Mesodermal cell (in vitro differentiated cells): ENCODE results near the gene QPCT.

Experiments
- H3K27ac ChIP-seq: 2 replicates; pipeline ENCODE4 v1.7.0; 2013; ENCODE audit warnings: mild to moderate bottlenecking, low read depth, low read length, moderate library complexity; ENCODE audit not compliant: severe bottlenecking
- H3K36me3 ChIP-seq: 2 replicates; pipeline ENCODE4 v1.7.1; 2013; ENCODE audit warnings: mild to moderate bottlenecking, low read length, moderate library complexity; ENCODE audit not compliant: control insufficient read depth, insufficient read depth
- H3K4me1 ChIP-seq: one replicate; pipeline ENCODE4 v1.7.1; 2013; ENCODE audit warnings: mild to moderate bottlenecking, low read length; ENCODE audit not compliant: insufficient read depth, control insufficient read depth, poor library complexity, severe bottlenecking
- H3K4me3 ChIP-seq: 2 replicates; pipeline ENCODE4 v1.7.0; 2013; ENCODE audit warnings: low read length, control low read depth, mild to moderate bottlenecking; ENCODE audit not compliant: insufficient read depth, poor library complexity, severe bottlenecking; ENCODE audit errors: extremely low read depth
- H3K9me3 ChIP-seq: 2 replicates; pipeline ENCODE4 v1.7.1; 2013; ENCODE audit warnings: mild to moderate bottlenecking, low read length, moderate library complexity; ENCODE audit not compliant: control insufficient read depth
- WGBS, 2 experiments: methylation state at CpG; one replicate each; pipeline ENCODE4 v1.1.5; 2013; ENCODE audit warnings: missing lambda C conversion rate in 2 of 2; ENCODE audit not compliant: insufficient coverage in 2 of 2; 5-methylcytosine and 5-hydroxymethylcytosine counted together

Gene QPCT

DNA sequence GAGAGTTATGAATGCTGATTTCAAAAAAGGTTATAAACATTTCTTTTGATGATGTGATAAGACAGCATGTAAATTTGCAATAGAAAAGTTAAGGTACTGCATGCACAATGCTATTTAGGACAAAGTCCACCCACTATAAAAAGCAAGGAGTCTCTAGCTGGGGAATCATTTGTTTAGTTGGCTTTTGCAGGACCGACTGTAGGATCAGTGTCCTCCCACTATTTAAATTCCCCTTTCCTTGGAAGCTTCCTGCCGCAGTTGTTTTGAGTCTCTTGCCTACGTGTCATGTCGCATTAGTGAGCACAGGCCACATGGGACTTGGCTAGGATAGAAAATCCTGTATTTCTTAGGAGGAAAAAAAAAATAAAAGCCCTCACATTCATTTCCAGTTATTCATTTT, 13.1 kb downstream of the QPCT start:
- Histone ChIP-seq H3K4me3 (no peak overlapping the region), H3K9me3 (no peaks in the 10 kb centered on the region), H3K36me3 (no peaks in the 10 kb centered on the region), H3K27ac (no peak overlapping the region), H3K4me1 (no peaks in the 10 kb centered on the region)
- WGBS, 2 experiments: 50% methylated on average over 1 of the region's 4 CpGs; no CpG with 5 or more reads in 1 of the 2 experiments

DNA sequence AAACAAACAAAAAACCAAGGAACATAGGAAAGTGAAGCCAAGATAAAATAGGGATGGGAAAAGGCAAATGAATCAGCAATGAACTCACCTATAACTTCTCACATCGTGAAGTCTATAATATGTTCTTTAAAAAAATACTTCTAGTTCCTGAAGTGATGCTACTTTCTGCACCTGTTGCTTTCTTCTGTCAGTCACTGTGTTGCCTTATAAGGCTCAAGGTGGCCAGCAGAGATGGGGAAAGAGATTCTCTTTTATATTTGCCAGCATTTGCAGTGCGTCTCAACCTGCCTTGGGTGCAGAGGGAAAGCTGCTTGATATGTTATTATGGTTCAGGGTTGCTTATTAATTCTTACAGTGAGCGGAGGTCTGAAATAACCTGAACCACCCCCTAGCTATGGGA, 14.0 kb downstream of the QPCT start:
- no peak overlapping the region for H3K4me3 ChIP-seq
- WGBS, 2 experiments: 100% methylated on average over 2 of the region's 3 CpGs; no CpG with 5 or more reads in 1 of the 2 experiments
- H3K4me1 ChIP-seq: no peaks in the 10 kb centered on the region
- no peaks in the 10 kb centered on the region for H3K9me3 ChIP-seq
- H3K27ac ChIP-seq: no peak overlapping the region
- no peaks in the 10 kb centered on the region for H3K36me3 ChIP-seq

- no peak overlapping the region for H3K4me3 ChIP-seq
- no peaks in the 10 kb centered on the region for H3K4me1 ChIP-seq
- no peak overlapping the region for H3K27ac ChIP-seq
- no peaks in the 10 kb centered on the region for H3K36me3 ChIP-seq
- WGBS, 2 experiments: 93 to 100% methylated on average over 1 of the region's 3 CpGs
- H3K9me3 ChIP-seq: no peaks in the 10 kb centered on the region
Measured at GRCh38 chr2:37361216-37361815, 16.9 kb downstream of the QPCT start.

GRCh38 chr2:37361994-37362698, 17.7 kb downstream of the QPCT start:
- Histone ChIP-seq H3K4me1 (no peaks in the 10 kb centered on the region), H3K27ac (no peak overlapping the region), H3K9me3 (no peaks in the 10 kb centered on the region), H3K36me3 (no peaks in the 10 kb centered on the region), H3K4me3 (no peak overlapping the region)
- 96 to 97% methylated on average over 6 of the region's 9 CpGs for WGBS, 2 experiments

GRCh38 chr2:37364351-37364750, 19.9 kb downstream of the QPCT start:
- no peak overlapping the region for H3K27ac ChIP-seq
- no peaks in the 10 kb centered on the region for H3K9me3 ChIP-seq
- 93% methylated on average over 4 of the region's 6 CpGs for WGBS, 2 experiments

DNA sequence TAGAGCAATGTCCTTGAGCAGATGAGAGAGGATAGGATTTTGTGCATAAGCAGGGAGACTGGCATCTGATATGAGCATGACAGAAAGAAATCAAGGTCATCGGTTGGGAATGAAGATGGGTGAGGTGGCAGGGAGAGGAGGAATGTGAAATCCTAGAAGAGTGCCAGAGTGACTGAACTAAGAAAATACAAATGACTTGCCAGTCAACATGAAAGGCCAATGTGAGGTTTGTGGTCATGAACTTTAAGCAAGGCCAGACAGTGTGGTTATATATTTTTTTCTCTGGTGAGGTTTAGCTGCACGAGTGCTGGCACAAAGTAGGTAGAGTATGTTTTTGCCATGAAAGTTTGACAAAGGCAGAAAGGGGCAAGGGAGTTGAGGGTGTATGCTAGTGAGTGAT, 21.2 kb downstream of the QPCT start:
- Histone ChIP-seq H3K36me3 (no peaks in the 10 kb centered on the region), H3K27ac (no peak overlapping the region), H3K4me3 (no peak overlapping the region), H3K4me1 (no peaks in the 10 kb centered on the region), H3K9me3 (no peaks in the 10 kb centered on the region)
- 95% methylated on average over 2 of the region's 2 CpGs for WGBS, 2 experiments

More at GRCh38 chr2:37364351-37364750, 19.9 kb downstream of the QPCT start:
- Histone ChIP-seq H3K4me1 (no peaks in the 10 kb centered on the region), H3K4me3 (no peak overlapping the region), H3K36me3 (no peaks in the 10 kb centered on the region)

GRCh38 chr2:37366773-37367172, 22.3 kb downstream of the QPCT start:
- H3K9me3 ChIP-seq: no peaks in the 10 kb centered on the region
- no peak overlapping the region for H3K27ac ChIP-seq
- no peak overlapping the region for H3K4me3 ChIP-seq
- H3K4me1 ChIP-seq: no peaks in the 10 kb centered on the region
- WGBS, 2 experiments: 81 to 83% methylated on average over 2 to 3 of the region's 4 CpGs
- no peaks in the 10 kb centered on the region for H3K36me3 ChIP-seq

DNA sequence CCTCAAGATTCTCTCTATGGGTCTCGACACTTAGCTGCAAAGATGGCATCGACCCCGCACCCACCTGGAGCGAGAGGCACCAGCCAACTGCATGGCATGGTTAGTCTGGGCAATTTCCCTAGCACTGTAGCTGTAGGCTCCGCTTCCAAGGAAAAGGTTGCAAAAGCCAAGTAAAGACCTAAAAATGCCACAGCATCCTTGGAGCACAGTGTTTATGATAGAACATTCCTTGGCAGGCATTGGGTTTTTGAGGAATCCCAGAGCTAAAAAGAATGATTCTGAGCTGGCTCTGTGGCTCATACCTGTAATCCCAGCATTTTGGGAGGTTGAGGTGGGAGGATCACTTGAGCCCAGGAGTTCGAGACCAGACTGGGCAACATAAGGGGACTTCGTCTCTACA, 22.9 kb downstream of the QPCT start:
- 88 to 96% methylated on average over 5 to 6 of the region's 7 CpGs for WGBS, 2 experiments
- Histone ChIP-seq H3K9me3 (no peaks in the 10 kb centered on the region), H3K36me3 (no peaks in the 10 kb centered on the region), H3K27ac (no peak overlapping the region), H3K4me1 (no peaks in the 10 kb centered on the region), H3K4me3 (no peak overlapping the region)

DNA sequence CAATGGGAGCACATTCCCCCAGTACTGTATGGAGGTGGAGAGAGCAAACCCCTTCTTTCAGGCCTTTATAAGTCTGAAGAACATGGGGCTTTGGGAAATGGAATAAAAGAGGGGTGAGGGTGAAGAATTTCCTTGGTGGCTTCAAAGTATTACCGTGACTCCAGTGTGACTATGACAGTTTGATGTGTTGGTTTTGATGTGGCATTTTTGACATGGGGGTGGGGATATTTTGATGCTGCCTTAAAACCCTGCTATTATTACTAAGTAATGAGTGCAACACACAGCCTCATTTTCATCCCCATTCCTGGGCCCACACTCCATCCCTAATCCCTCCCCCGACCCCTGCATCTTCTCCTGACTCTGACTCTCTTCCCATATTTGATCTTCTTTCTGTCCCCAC, 23.6 kb downstream of the QPCT start:
- H3K36me3 ChIP-seq: no peaks in the 10 kb centered on the region
- H3K9me3 ChIP-seq: no peaks in the 10 kb centered on the region
- no peak overlapping the region for H3K27ac ChIP-seq
- WGBS, 2 experiments: 92 to 100% methylated on average over 1 of the region's 2 CpGs
- no peaks in the 10 kb centered on the region for H3K4me1 ChIP-seq
- H3K4me3 ChIP-seq: no peak overlapping the region

GRCh38 chr2:37370666-37371065, 26.2 kb downstream of the QPCT start:
- Histone ChIP-seq H3K9me3 (no peaks in the 10 kb centered on the region), H3K36me3 (no peaks in the 10 kb centered on the region), H3K4me3 (no peak overlapping the region), H3K27ac (no peak overlapping the region), H3K4me1 (no peaks in the 10 kb centered on the region)
- no CpG with 5 or more reads among the region's 1 CpG for WGBS, 2 experiments

DNA sequence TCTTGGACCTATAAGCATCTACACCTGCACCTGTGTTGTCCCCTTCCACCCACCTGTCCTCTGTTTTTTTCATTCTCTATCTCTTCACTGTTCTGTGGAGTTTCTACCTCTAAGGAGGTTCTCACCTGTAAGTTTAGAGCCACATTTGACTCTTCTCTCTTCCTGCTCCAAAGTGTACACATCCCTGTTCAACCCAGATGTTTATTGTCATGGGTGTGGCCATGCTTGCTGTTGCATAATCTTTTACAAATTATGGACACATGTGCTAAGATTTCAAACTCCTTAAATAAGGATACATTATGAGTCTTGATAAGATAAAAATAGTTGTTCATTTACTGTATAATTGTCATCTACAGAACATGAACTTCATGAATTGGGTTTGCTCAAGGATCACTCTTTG, 27.6 kb downstream of the QPCT start:
- Histone ChIP-seq H3K4me1 (no peaks in the 10 kb centered on the region), H3K36me3 (no peaks in the 10 kb centered on the region), H3K27ac (no peak overlapping the region), H3K4me3 (no peak overlapping the region), H3K9me3 (no peaks in the 10 kb centered on the region)
